ENCODE data around the gene FLT1.
A peak's percentile ranks its signal among the peaks of the same experiment; 100 is the strongest.

The FLT1 gene

GRCh38 chr13:28470296-28470695 is 24.6 kb downstream of the FLT1 start:
- DNase-seq (ENCODE audit: low spot score): no peak
- TF ChIP-seq, protein P1, sequence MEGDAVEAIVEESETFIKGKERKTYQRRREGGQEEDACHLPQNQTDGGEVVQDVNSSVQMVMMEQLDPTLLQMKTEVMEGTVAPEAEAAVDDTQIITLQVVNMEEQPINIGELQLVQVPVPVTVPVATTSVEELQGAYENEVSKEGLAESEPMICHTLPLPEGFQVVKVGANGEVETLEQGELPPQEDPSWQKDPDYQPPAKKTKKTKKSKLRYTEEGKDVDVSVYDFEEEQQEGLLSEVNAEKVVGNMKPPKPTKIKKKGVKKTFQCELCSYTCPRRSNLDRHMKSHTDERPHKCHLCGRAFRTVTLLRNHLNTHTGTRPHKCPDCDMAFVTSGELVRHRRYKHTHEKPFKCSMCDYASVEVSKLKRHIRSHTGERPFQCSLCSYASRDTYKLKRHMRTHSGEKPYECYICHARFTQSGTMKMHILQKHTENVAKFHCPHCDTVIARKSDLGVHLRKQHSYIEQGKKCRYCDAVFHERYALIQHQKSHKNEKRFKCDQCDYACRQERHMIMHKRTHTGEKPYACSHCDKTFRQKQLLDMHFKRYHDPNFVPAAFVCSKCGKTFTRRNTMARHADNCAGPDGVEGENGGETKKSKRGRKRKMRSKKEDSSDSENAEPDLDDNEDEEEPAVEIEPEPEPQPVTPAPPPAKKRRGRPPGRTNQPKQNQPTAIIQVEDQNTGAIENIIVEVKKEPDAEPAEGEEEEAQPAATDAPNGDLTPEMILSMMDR (IDR thresholded peaks at IDR 0.05; ENCODE audit: extremely low read depth, missing control alignments): no peak

- DNase-seq (ENCODE audit: low spot score): no peak
- TF ChIP-seq, protein P1 (IDR thresholded peaks at IDR 0.05; ENCODE audit: extremely low read depth, missing control alignments): no peak
Measured at GRCh38 chr13:28469316-28469715, 25.6 kb downstream of the FLT1 start.

- TF ChIP-seq, protein P1 (IDR thresholded peaks at IDR 0.05; ENCODE audit: extremely low read depth, missing control alignments): no peak
- DNase-seq (ENCODE audit: low spot score): peak; percentile 45
Measured at GRCh38 chr13:28468023-28468915, 26.7 kb downstream of the FLT1 start.

DNA sequence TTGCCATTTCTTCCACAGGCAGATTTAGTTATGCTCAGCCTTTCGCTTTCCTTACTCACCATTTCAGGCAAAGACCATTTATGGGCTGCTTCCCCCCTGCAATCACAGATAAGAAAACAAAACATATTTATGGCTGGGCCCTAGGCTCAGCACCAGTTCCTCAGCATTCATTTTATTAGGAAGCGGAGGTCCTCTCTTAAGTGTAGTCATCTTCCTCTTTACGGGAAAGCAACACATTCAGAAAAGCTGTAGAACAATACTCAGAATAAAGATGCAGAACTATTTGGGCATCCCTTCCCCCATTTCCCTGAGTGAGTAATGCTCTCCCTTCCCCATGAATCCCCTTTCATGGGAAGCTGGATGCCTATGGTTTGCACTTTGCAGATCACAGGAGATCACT is 27.9 kb downstream of the FLT1 start:
- TF ChIP-seq, protein P1 (IDR thresholded peaks at IDR 0.05; ENCODE audit: extremely low read depth, missing control alignments): no peak
- DNase-seq (ENCODE audit: low spot score): no peak

- TF ChIP-seq, protein P1 (IDR thresholded peaks at IDR 0.05; ENCODE audit: extremely low read depth, missing control alignments): no peak
- no peak for DNase-seq (ENCODE audit: low spot score)
Measured at GRCh38 chr13:28466151-28466550, 28.8 kb downstream of the FLT1 start.

GRCh38 chr13:28464861-28465460 is 30.0 kb downstream of the FLT1 start:
- TF ChIP-seq, protein P1 (IDR thresholded peaks at IDR 0.05; ENCODE audit: extremely low read depth, missing control alignments): no peak
- no peak for DNase-seq (ENCODE audit: low spot score)

DNA sequence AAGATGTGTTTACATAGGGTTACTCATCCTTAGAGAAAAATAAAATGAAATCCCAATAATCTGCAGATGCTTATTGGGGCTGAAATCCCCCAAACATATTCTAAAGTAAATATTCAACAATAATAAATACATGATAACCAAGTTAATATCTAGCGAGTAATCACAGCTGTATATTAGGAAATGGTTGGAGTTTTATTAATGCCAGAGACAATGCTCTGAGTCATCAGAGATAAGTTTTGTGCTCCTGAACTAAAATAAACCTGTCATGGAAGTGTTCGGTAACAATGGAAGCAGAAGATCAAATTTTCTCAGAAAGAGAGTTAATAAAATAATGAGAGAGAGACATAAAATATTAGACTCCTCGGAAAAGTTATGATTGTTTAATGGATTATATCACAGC is 31.4 kb downstream of the FLT1 start:
- TF ChIP-seq, protein P1 (IDR thresholded peaks at IDR 0.05; ENCODE audit: extremely low read depth, missing control alignments): no peak
- no peak for DNase-seq (ENCODE audit: low spot score)
